A673 (cell line): ENCODE data around the gene ZSCAN18. TPM values are rescaled to one million over a fixed set of nuclear protein-coding genes. Genes with fewer than 3 reads are reported as not detected.
A peak's percentile ranks its signal among the peaks of the same experiment; 100 is the strongest.

Experiments used
- BruUV-seq: library from RNA; stranded (reverse); fragments of 400-500 nt; replicated peaks from 2 replicates; lab custom pipeline; 2021; lab: Mats Ljungman, UMichigan
- CTCF ChIA-PET: fragments of 300-600 bp; sonication (Branson Sonifier 250); formaldehyde crosslinking; loops from one replicate; lab custom pipeline; 2022; ENCODE audit warnings: antibody characterized with exemption; lab: Charles Lee
- POLR2A ChIA-PET: fragments of 300-600 bp; sonication (Branson Sonifier 250); formaldehyde crosslinking; loops from one replicate; lab custom pipeline; 2022; ENCODE audit warnings: antibody characterized with exemption; ENCODE audit not compliant: low non-redundant PET; lab: Charles Lee
- DNase-seq: peaks from one replicate; pipeline ENCODE4 v3.0.0-alpha.2; 2015; ENCODE audit warnings: low spot score
- H3K27ac ChIP-seq: fragments of 200-600 bp; sonication (generic); 2 replicates; pipeline ENCODE4 v1.5.1; 2016; ENCODE audit warnings: mixed run types, low read depth, mild to moderate bottlenecking, mixed read lengths, antibody characterized with exemption, low read length; ENCODE audit not compliant: poor library complexity, severe bottlenecking
- H3K27me3 ChIP-seq: fragments of 200-600 bp; sonication (generic); replicated peaks from 2 replicates; pipeline ENCODE4 v1.6.1; 2017; ENCODE audit warnings: mixed run types, low read depth, mild to moderate bottlenecking, mixed read lengths, antibody characterized with exemption, low read length; ENCODE audit not compliant: insufficient read depth, poor library complexity
- H3K36me3 ChIP-seq: fragments of 200-600 bp; sonication (generic); 2 replicates; pipeline ENCODE4 v1.6.1; 2016; ENCODE audit warnings: mixed run types, mild to moderate bottlenecking, mixed read lengths, antibody characterized with exemption, low read length; ENCODE audit not compliant: insufficient read depth, poor library complexity, severe bottlenecking
- H3K4me1 ChIP-seq: fragments of 200-600 bp; sonication (generic); 2 replicates; pipeline ENCODE4 v1.6.1; 2017; ENCODE audit warnings: mixed run types, mild to moderate bottlenecking, mixed read lengths, antibody characterized with exemption, low read length; ENCODE audit not compliant: insufficient read depth, poor library complexity, severe bottlenecking
- H3K4me3 ChIP-seq: fragments of 200-600 bp; sonication (generic); 2 replicates; pipeline ENCODE4 v1.5.1; 2016; ENCODE audit warnings: low read depth, mixed run types, mild to moderate bottlenecking, mixed read lengths, low read length; ENCODE audit not compliant: poor library complexity, severe bottlenecking
- H3K9me3 ChIP-seq: fragments of 200-600 bp; sonication (generic); 2 replicates; pipeline ENCODE4 v1.6.1; 2016; ENCODE audit warnings: mixed run types, low read depth, mild to moderate bottlenecking, mixed read lengths, antibody characterized with exemption, low read length; ENCODE audit not compliant: poor library complexity, severe bottlenecking
- CTCF ChIP-seq: fragments of 300-800, 200-600 bp; sonication (generic); conservative IDR thresholded peaks from 2 replicates; pipeline ENCODE4 v1.5.1; 2017; ENCODE audit warnings: low read depth, mild to moderate bottlenecking, antibody characterized with exemption, low read length, moderate library complexity, mixed read lengths
- EZH2 ChIP-seq: fragments of 200-600 bp; sonication (generic); IDR thresholded peaks from 2 replicates; pipeline ENCODE4 v1.6.1; 2017; ENCODE audit warnings: borderline replicate concordance, low read depth, mild to moderate bottlenecking, mixed read lengths, antibody characterized with exemption, low read length; ENCODE audit not compliant: poor library complexity, severe bottlenecking
- intact Hi-C: fragments of 100-400 bp; cut with micrococcal nuclease; formaldehyde crosslinking; loops from one replicate; pipeline ENCODE4 v1.10.0; 2022; ENCODE audit not compliant: unreplicated experiment
- total RNA-seq: library from RNA; stranded (reverse); gene quantifications from 2 replicates; pipeline ENCODE4 v1.2.3, GENCODE V29; 2021

ZSCAN18 gene
- total RNA-seq, 1 experiment from 2014 or later = 26.1 TPM

GRCh38 chr19:58059671-58060078 is 38.4 kb downstream of the ZSCAN18 start:
- no peaks in the 10 kb centered on the region for H3K27me3 ChIP-seq
- CTCF ChIA-PET = no interaction called here
- no peak for TF ChIP-seq CTCF
- no peak for TF ChIP-seq EZH2
- DNase-seq = peak; percentile 25
- H3K4me3 ChIP-seq = peak overlapping the region; percentile 60
- H3K27ac ChIP-seq = peak overlapping the region; percentile 87
- peaks cover 24% of the 10 kb centered on the region for H3K9me3 ChIP-seq
- POLR2A ChIA-PET = no interaction called here
- intact Hi-C loops = no loop called here
- H3K36me3 ChIP-seq = no peaks in the 10 kb centered on the region
- no peaks in the 10 kb centered on the region for H3K4me1 ChIP-seq
- BruUV-seq = TSS peak; percentile 45

GRCh38 chr19:58059003-58059670 is 38.9 kb downstream of the ZSCAN18 start, which contains the start of gene ZNF135:
ZNF135 (plus strand) TSS chr19:58059282; CDS start chr19:58060003, 721 bp downstream.
- BruUV-seq = no TSS peak
- no peak for TF ChIP-seq EZH2
- no peak for TF ChIP-seq CTCF
- Histone ChIP-seq H3K27ac (peak within 1 kb of the TSS; percentile 87), H3K4me3 (peak within 1 kb of the TSS; percentile 60), H3K36me3 (no peaks in the 10 kb centered on the region), H3K4me1 (no peaks in the 10 kb centered on the region), H3K9me3 (peaks cover 24% of the 10 kb centered on the region), H3K27me3 (no peaks in the 10 kb centered on the region)
- ChIA-PET POLR2A (interaction anchor here (0.6 kb wide), 2 partner anchors 19 to 57 kb away, joined by 3 to 4 read pairs; no protein-coding TSS in a partner anchor), CTCF (interaction anchor here (0.6 kb wide), 1 partner anchor 1285 kb away, joined by 3 read pairs; no protein-coding TSS in a partner anchor)
- peak; percentile 86 for DNase-seq
- intact Hi-C loops = no loop called here

GRCh38 chr19:58058467-58058866 is 39.6 kb downstream of the ZSCAN18 start:
- Histone ChIP-seq H3K4me1 (no peaks in the 10 kb centered on the region), H3K36me3 (no peaks in the 10 kb centered on the region), H3K9me3 (peaks cover 25% of the 10 kb centered on the region), H3K27me3 (no peaks in the 10 kb centered on the region), H3K27ac (peak overlapping the region; percentile 87), H3K4me3 (peak overlapping the region; percentile 60)
- POLR2A ChIA-PET = interaction anchor here (0.6 kb wide), 2 partner anchors 19 to 56 kb away, joined by 3 to 4 read pairs; no protein-coding TSS in a partner anchor
- intact Hi-C loops = no loop called here
- no TSS peak for BruUV-seq
- DNase-seq = no peak
- CTCF ChIA-PET = interaction anchor here (0.6 kb wide), 1 partner anchor 1284 kb away, joined by 3 read pairs; no protein-coding TSS in a partner anchor
- no peak for TF ChIP-seq CTCF
